Measurements from ENCODE around the gene RNF114.
"Not testable (repeated sequence)": the region's sequence is repeated elsewhere in the genome, so short reads cannot be mapped to it uniquely, and the experiment has no call there.

RNF114 gene

DNA sequence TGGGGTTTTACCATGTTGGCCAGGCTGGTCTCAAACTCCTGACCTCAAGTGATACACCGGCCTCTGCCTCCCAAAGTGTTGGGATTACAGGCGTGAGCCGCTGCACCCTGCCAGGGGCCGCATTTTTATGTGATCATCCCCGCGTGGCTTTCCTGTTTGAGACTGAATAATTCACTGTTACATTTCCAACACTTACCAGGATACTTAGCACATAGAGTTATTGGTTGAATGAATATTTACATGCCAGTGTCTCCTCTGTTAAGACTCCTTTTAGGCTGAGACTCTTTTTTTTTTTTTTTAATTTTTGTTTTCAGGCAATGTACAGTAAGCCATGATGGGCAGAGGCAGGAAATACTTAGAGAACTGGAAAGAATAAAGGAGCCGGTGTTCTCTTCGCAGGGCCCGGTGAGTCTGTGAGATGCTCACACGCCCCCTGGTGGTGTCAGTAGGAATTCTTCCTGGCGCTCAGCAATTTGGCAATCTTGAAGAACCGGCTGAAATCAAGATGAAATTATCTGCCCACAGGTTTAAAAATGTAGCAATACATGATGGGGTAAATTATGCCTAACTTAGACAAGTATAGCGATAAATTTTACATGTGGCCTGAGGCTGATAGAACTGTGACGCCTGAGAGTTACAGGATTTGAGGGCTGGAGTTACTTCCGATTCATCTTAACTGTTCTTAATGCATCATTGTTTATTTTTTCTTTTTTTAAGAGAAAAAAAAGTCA lies 7.6 kb upstream of the RNF114 start:
- DNase-seq (ENCODE audit: low spot score), result peak; percentile 85

DNA sequence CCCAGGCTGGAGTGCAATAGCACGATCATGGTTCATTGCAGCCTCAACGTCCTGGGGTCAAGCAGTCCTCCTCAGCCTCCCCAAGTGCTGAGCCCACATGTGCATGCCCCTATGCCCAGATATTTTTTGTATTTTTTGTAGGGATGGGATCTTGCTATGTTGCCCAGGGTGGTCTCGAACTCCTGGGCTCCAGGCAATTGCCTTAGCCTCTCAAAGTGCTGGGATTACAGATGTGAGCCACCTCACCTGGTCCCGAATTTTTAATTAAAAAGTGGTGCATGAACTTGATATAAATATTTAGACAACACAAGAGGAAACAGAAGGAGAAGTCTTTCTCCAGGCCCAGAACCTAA lies 7.1 kb upstream of the RNF114 start:
- no peak for DNase-seq (ENCODE audit: low spot score)

DNA sequence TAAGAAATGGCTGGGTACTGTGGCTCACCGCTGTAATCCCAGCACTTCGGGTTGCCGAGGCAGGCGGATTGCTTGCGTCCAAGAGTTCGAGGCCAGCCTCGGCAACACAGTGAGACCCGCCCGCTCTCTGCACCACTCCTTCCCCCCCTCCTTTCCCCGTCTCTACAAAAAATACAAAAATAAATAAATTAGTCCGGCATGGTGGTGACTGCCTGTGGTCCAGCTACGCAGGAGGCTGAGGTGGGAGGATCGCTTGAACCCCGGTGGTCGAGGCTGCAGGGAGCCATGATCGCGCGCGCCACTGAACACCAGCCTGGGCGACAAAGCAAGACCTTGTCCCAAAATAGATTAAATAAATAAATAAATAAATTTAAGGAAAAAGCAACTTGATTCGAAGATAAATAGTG lies 448 bp upstream of the RNF114 start:
- no peak for DNase-seq (ENCODE audit: low spot score)

DNA sequence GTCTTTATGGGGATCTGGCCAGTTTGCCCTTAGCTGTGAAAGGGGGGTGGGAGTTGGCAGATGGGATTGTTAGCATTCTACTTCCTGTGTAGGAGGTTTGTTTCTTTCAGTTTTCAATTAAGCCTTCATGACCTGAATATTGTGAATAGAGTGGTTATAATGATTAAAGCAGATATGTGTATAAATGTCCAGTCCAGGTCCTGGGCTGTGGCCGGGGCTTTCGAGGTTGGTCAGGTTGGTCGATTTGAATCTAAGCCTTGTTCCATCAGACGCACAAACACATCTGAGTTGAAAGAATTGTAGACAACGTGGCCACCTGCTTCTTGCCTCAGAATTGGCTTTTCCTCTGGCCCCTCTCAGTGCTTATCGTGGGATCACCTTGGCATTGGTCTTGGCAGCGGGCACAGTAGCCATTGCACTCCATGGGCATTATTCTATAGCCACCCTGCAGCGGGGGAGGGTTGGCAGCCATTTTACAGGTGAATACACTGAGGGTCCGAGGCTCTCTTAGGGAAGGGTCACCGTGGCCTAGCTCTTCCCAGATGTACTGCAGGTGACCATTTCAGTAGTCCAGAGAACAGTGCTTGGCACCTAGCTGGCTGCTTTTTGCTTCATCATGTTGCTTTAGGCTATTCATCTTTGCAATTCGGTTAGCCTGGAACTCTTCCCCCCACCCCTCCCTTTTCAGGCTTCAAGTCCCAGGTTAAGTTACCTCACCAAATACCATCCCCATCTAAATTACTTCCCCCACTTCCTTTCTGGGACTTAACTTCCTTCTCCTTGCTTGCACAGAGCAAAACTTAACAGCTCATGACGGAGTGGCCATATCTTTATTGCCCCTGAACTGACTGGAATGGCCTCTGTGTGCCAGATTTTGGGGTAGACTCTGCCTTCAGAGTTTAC lies 1.1 kb downstream of the RNF114 start:
- no peak for DNase-seq (ENCODE audit: low spot score)

DNA sequence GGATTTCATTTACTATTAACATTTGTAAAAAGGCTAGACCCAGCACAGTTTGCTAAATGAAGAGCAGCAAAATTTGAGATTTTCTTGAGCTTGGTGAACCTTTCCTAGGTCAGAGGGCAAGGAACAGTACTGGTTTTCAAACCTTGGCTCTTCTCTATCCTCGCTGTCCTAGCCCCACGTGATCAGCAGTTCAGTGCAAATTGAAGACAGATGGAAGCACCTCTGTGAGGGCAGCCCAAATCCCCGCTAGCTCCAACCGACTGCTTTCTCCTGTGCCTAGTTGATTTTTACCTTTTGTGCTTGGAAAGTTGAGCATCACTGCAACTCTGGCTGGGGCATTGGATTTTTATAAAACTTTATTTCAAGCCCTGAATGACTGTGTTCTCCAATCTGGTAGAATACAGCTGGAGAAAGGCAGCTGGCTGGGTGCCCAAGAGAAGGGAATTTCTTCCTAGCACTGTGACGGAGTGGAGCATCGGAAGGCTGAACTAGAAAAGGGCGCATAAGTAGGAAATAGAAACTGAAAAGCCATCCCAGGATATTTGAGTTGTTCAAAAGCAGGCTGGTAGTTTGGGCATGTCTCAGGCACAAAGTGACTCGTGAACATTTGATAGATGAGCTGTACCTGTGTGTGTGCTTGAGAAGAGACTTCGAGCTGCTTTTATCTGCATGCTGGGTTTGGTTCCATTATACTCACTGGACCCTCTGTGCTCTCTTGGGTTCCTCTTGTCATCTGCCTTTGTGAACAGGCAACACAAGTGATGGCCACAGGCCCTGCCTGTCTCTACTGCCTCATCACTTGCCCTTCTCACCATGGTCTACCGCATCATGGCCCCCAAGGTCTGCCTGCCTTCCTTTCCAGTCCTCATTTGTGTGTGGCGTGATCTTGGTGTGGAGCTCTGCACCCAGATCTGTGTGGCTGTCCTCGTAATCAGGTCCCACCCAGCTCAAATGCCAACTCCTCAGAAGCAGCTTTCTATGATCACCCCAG lies 2.3 kb downstream of the RNF114 start:
- peak; percentile 47 for DNase-seq (ENCODE audit: low spot score)

DNA sequence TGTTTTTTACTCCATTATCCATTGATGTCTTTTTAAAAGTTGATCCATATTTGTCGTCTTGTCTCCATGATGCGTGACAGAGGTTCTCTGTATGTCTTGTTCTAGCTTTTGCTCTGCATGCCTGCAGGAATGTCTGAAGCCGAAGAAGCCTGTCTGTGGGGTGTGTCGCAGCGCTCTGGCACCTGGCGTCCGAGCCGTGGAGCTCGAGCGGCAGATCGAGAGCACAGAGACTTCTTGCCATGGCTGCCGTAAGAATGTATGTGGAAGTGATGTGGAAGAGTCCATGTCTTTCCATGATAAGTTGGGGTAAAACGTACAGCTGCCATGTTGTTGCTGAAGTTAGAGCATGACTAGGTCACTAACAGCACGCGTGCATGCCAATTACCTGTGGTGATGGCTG lies 5.3 kb downstream of the RNF114 start:
- DNase-seq (ENCODE audit: low spot score), result no peak

DNA sequence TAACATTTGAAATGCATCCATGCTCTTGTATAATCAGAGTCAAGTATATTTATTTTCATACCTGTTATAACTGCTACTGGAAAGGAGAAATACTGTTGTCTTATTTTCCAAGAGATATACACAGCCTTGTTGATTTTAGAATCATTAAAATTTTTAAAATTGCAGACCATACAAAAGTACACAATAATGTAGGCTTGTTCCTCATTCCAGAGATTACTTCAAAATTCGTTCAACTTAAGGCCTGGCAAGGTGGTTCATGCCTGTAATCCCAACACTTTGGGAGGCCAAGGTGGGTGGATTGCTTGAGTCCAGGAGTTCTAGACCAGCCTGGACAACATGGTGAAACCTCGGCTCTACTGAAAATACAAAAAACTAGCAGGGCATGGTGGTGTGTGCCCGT lies 6.1 kb downstream of the RNF114 start:
- no peak for DNase-seq (ENCODE audit: low spot score)

DNA sequence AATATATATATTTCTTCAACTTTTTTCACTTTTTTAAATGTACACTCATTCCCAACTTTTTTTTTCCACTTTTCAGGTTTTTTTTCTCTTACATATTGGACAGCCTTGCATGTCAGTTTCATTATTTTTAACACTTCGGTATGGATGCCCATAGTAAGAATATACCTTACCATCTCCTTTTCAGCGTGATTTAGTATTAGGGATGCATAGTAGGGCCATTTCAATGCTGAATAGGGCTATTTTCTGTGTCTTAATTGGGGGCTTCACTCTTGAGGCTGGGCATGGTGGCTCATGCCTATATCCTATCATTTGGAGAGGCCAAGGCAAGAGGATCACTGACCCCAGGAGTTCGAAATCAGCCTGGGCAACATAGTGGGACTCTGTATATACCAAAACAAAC lies 6.7 kb downstream of the RNF114 start:
- no peak for DNase-seq (ENCODE audit: low spot score)

DNA sequence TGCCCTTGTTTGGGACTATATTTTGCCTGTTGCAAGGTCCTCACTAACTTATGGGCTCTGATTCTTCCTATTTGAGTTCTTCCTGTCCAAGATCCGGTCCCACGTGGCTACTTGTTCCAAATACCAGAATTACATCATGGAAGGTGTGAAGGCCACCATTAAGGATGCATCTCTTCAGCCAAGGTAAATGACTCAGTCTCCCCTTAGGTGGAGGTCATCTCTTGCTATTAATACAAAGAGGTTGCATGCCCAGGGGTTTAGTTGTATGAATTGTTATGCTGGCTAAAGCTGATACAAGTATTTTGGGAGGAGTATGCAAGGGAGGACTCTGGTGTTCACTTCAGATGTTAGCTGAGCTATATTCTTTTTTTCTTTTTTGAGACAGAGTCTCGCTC lies 9.1 kb downstream of the RNF114 start:
- DNase-seq (ENCODE audit: low spot score), result no peak

DNA sequence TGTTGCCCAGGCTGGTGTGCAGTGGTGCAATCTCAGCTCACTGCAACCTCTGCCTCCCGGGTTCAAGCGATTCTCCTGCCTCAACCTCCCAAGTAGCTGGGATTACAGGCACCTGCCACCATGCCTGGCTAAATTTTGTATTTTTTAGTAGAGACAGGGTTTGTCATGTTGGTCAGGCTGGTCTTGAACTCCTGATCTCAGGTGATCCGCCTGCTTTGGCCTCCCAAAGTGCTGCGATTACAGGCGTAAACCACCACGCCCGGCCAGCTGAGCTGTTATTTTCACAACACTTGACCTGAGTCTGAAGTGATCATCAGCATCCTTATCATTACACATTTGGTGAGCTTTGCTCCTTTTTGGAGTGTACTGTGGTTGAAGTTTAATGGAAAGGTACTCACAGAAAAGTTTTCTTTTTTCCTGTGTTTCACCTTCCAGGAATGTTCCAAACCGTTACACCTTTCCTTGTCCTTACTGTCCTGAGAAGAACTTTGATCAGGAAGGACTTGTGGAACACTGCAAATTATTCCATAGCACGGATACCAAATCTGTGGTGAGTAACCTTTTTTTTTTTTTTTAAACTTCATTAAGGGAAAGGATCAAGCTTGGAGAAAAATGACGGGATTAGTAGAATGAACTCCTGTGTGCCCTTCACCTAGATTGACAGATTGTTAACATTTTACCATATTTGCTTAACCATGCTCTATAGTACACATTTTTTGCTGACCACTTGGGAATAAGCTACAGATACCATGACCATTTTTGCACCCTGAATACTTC lies 9.7 kb downstream of the RNF114 start:
- no peak for DNase-seq (ENCODE audit: low spot score)

DNA sequence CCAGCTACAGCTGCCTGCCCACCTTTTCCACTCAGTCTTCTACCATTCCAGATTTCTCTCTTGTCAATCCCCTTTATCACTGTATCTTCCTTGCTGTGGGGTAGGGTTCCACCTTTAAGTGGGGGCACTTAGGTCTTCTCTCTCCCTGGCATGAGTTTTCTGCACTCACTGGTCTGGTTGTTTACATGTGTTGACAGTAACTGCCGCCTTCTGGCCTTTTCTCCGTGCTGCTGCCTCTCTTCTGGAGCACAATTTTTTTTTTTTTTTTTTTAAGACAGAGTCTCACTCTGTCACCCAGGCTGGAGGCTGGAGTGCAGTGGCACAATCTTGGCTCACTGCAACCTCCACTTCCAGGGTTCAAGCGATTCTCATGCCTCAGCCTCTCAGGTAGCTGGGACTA lies 12.0 kb downstream of the RNF114 start:
- DNase-seq (ENCODE audit: low spot score), result no peak

DNA sequence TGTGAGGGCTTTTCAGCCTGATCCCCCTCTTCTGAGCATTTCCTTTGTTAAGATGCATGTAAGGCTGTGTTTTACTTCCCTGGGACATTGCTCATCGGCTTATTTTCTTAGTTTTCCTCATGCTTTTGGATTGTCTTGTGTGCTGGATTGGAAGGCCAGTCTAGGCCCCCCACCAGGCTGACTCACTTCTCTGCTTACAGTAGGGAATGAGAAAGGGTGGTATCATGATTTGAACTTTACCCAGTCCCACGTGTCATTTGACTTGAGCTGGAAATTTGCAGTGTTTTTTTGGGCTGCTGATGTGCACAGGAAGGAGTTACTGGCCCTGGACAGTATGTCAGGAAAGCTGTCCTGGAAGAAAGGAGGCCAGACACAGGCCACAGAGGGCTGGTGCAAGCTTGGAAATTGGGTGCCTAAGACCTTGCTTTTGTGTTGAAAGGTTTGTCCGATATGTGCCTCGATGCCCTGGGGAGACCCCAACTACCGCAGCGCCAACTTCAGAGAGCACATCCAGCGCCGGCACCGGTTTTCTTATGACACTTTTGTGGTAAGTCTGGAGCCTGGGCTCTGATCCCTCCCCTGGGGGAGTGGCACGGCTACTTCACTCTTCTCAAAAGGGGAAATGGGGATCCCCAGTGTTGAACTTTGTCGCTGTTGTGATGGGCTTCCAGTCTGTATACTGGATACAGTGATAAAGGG lies 12.8 kb downstream of the RNF114 start:
- peak; percentile 83 for DNase-seq (ENCODE audit: low spot score)

DNA sequence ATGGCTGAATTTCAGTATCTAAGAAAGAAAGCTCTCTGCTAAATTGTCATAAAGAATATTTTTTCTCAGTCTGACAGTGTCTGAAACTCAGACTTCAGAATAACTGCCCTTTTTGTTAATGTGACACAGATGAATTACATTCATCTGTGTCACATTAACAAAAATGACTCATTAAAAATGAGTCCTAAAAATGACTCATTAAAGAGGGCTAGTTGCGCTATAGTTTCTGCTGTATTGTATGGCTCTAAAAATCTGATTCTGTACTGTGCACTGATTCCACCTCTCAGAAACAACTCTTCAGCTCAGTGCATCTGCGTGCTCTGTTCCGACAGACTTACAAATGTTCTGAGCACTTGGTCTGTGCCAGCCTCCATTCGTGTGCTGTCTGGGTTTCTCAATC lies 15.0 kb downstream of the RNF114 start:
- DNase-seq (ENCODE audit: low spot score), result peak; percentile 48

DNA sequence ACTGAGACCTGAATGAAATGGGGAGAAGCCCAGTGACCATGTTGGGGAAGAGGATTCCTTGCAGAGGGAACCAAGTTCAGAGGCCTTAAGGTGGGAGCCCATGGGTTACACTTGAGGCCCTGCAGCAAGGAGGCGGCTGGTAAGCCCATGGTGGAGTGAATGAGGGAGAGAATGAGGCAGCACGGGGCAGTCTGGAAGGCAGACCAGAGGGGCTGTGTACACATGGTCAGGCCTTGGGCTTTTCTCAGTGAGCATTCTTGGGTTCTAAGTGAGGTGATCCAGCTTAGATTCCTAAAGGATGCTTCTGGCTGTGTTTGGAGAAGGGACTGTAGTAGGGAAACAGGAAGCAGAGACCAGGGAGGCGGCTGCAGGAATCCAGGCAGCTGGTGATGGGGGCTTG lies 19.0 kb downstream of the RNF114 start:
- no peak for DNase-seq (ENCODE audit: low spot score)

DNA sequence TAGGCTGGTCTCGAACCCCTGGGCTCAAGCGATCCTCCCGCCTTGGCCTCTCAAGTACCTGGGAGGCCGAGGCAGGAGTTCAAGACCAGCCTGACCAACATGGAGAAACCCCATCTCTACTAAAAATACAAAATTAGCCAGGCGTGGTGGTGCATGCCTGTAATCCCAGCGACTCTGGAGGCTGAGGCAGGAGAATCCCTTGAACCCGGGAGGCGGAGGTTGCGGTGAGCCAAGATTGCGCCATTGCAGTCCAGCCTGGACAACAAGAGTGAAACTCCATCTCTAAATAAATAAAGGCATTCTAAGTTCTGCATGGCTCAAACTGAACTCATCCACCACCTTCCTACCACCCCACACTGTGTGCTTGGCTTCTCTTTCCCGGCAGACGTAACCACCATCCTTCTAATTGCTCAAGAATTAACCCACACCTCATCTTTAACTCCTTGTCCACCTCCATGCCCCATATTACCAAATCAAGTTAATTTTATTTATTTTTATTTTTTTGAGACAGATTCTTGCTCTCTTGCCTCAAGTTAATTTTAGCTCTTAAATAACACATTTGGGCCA lies 19.7 kb downstream of the RNF114 start:
- not testable (repeated sequence) for DNase-seq (ENCODE audit: low spot score)

DNA sequence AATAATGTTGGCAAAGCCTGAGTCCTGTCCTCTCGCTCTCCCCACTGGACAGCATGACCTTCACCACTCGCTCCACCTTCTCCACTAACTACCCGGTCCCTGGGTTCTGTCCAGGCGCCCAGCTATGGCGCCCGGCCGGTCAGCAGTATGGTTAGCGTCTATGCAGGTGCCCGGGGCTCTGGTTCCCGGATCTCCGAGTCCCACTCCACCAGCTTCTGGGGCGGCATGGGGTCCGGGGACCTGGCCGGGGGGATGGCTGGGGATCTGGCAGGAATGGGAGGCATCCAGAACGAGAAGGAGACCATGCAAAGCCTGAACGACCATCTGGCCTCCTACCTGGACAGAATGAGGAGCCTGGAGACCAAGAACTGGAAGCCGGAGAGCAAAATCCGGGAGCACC lies 20.5 kb downstream of the RNF114 start:
- no peak for DNase-seq (ENCODE audit: low spot score)

DNA sequence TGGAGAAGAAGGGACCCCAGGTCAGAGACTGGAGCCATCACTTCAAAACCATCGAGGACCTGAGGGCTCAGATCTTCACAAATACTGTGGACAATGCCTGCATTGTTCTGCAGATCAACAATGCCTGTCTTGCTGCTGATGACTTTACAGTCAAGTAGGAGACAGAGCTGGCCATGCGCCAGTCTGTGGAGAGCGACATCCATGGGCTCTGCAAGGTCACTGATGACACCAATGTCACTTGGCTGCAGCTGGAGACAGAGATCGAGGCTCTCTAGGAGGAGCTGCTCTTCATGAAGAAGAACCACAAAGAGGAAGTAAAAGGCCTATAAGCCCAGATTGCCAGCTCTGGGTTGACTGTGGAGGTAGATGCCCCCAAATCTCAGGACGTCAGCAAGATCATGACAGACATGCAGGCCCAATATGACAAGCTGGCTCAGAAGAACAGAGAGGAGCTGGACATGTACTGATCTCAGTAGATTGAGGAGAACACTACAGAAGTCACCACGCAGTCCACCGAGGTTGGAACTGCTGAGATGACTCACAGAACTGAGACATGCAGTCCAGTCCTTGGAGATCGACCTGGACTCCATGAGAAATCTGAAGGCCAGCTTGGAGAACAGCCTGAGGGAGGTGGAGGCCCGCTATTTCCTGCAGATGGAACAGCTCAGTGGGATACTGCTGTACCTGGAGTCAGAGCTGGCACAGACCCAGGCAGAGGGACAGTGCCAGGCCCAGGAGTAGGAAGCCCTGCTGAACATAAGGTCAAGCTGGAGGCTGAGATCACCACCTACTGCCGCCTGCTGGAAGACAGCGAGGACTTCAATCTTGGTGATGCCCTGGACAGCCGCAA lies 21.1 kb downstream of the RNF114 start:
- not testable (repeated sequence) for DNase-seq (ENCODE audit: low spot score)

DNA sequence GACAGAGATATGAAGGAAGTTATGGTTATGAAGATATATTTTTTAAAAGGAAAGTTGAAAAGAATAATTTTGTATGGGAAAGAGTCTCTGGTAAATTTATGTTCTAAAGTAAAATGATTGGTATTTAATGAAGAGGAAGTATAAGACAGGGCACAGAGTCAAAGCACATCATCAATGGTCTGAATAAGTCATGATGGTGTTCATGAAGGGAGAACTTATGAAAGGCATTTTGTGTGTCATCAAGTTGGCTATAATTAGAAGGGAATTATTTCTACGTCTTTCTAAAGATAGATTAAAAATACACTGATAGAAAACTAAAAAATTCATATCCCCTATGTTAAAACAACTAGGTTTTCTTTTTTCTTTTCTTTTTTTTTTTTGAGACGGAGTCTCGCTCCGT lies 25.2 kb downstream of the RNF114 start:
- DNase-seq (ENCODE audit: low spot score), result no peak

DNA sequence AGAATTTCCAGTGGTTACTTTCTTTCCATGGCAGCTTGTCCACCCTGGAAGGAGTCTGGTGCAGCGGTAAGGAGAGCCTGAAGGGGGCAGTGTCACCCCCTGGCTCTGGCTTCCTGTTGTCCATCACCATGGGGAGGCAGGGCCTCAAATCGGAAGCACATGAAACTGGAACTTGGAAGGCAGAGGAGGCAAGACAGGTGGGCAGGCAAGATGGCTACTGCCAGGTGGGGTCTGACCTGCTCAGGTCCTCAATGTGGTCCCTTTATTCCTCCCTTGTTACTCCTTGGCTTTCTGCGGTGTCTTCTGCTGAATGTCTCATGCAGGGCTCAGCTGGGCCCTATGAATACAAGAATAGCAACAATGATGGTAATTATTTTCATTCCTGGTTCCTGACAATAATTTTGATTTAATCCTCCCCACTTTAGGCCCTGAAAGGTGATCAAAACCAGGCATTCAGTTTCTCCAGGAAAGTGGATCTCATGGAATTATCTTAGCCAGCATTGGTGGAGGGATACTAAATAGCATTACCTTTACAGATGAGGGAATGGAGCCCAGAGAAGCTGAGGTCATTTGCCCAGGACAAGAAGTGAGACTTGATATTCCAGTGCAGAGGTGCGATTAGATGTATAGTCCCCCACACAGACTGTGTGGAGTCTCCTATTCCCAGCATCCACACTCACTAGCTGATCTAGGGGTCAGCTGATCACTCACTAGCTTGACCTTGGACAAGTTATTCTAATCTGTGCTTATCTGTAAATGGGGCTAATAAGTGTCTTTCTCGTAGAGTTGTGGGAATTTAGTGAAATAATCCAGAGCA lies 29.0 kb downstream of the RNF114 start:
- DNase-seq (ENCODE audit: low spot score), result peak; percentile 45

All from AG20443 (cell line).